Measurements from ENCODE around the gene TENM4. TPM values are rescaled to one million over a fixed set of nuclear protein-coding genes. Genes with fewer than 3 reads are reported as not detected.

Gene TENM4
- polyA plus RNA-seq, 1 donor from 2014 or later: 16.8 TPM

DNA sequence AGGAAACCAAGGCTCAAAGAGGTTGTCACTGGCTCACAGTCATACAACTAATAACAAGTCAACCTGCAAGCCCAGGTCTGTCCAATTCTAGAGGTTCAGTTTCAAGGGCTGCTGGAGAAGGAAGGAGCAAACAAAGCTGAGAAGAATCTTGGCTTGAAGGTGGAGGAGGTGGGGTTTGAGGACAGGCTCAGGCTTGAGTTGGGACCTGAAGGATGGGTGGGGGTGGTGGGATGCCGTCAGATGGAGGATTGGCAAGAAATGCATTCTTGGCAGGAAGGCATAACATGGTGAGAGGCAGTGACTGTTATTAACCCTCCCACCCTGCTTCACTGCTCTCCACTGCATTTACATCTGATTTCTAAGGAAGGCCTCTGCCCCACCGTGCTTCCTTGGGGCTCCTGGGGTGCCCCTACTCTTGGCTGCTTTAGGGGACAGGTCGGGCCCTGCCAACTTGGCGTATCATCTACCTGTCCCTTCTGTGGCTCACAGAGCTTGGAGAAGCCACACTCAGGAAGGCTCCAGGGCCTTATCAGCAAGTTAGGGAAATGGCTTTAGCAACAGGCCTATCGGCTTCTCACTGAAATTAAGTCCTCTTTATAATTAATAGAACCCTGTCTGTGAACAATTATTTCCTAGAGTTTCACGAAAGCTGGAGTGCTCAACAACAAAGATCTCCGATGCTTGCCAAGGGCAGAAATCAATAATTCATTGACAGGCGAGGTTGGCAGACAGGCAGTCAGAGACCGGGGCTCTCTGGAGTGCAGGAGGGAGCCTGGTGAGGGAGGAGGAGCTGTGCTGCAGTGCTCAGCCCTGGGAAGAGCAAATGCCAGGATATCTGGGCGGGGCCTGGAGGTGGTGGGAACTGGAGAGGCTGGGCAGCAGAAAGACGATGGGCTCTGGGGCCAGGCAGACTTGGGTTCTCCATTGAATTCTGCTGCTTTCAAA lies 781.2 kb downstream of the TENM4 start:
- no peaks in the 10 kb centered on the region for H3K9me3 ChIP-seq (ENCODE audit: low read length)
- H3K4me3 ChIP-seq (ENCODE audit: low read length): no peak overlapping the region
- peak overlapping the region; percentile 37 for H3K27ac ChIP-seq (ENCODE audit: low read length)
- H3K4me2 ChIP-seq (ENCODE audit: low read length): no peak overlapping the region
- no peak overlapping the region for H2AFZ ChIP-seq (ENCODE audit: low read depth, low read length)
- H3K9ac ChIP-seq (ENCODE audit: low read length): no peak overlapping the region
- H3F3A ChIP-seq (ENCODE audit: insufficient read depth, low read length, poor library complexity, severe bottlenecking): no peaks in the 10 kb centered on the region
- H3K79me2 ChIP-seq (replicated peaks; ENCODE audit: insufficient read depth, low read length): no peaks in the 10 kb centered on the region
- H4K20me1 ChIP-seq (ENCODE audit: insufficient read depth): no peaks in the 10 kb centered on the region
- no peaks in the 10 kb centered on the region for H3K27me3 ChIP-seq (ENCODE audit: insufficient read depth, low read depth, low read length)
- no peak for TF ChIP-seq SMC3 (conservative IDR thresholded peaks at IDR 0.05; ENCODE audit: poor library complexity)
- no peaks in the 10 kb centered on the region for H3K9me2 ChIP-seq (ENCODE audit: insufficient read depth, low read length)
- peaks cover 8% of the 10 kb centered on the region for H3K36me3 ChIP-seq (ENCODE audit: insufficient read depth, low read length)

- H3K9me2 ChIP-seq (ENCODE audit: insufficient read depth, low read length): no peaks in the 10 kb centered on the region
- H3K36me3 ChIP-seq (ENCODE audit: insufficient read depth, low read length): peaks cover 8% of the 10 kb centered on the region
- H3K9me3 ChIP-seq (ENCODE audit: low read length): no peaks in the 10 kb centered on the region
- H3K27me3 ChIP-seq (ENCODE audit: insufficient read depth, low read depth, low read length): no peaks in the 10 kb centered on the region
- H3K9ac ChIP-seq (ENCODE audit: low read length): no peak overlapping the region
- TF ChIP-seq RAD21 (conservative IDR thresholded peaks at IDR 0.05) (no peak), EZH2 (IDR thresholded peaks at IDR 0.05; ENCODE audit: borderline replicate concordance, insufficient read depth, low read length, poor library complexity, severe bottlenecking) (no peak), EP300 (conservative IDR thresholded peaks at IDR 0.05; ENCODE audit: poor library complexity, severe bottlenecking) (no peak), POLR2AphosphoS5 (IDR thresholded peaks at IDR 0.05) (no peak), SMC3 (conservative IDR thresholded peaks at IDR 0.05; ENCODE audit: poor library complexity) (no peak), REST (IDR thresholded peaks at IDR 0.05; ENCODE audit: borderline replicate concordance) (no peak), TAF1 (IDR thresholded peaks at IDR 0.05; ENCODE audit: low read depth) (no peak), MXI1 (conservative IDR thresholded peaks at IDR 0.05; ENCODE audit: poor library complexity, severe bottlenecking) (no peak)
- TF ChIP-seq, protein P1, sequence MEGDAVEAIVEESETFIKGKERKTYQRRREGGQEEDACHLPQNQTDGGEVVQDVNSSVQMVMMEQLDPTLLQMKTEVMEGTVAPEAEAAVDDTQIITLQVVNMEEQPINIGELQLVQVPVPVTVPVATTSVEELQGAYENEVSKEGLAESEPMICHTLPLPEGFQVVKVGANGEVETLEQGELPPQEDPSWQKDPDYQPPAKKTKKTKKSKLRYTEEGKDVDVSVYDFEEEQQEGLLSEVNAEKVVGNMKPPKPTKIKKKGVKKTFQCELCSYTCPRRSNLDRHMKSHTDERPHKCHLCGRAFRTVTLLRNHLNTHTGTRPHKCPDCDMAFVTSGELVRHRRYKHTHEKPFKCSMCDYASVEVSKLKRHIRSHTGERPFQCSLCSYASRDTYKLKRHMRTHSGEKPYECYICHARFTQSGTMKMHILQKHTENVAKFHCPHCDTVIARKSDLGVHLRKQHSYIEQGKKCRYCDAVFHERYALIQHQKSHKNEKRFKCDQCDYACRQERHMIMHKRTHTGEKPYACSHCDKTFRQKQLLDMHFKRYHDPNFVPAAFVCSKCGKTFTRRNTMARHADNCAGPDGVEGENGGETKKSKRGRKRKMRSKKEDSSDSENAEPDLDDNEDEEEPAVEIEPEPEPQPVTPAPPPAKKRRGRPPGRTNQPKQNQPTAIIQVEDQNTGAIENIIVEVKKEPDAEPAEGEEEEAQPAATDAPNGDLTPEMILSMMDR (IDR thresholded peaks at IDR 0.05; ENCODE audit: poor library complexity, severe bottlenecking): no peak
- H3K79me2 ChIP-seq (replicated peaks; ENCODE audit: insufficient read depth, low read length): no peaks in the 10 kb centered on the region
- H3K4me2 ChIP-seq (ENCODE audit: low read length): no peak overlapping the region
- no peaks in the 10 kb centered on the region for H4K20me1 ChIP-seq (ENCODE audit: insufficient read depth)
- no peak overlapping the region for H2AFZ ChIP-seq (ENCODE audit: low read depth, low read length)
- H3F3A ChIP-seq (ENCODE audit: insufficient read depth, low read length, poor library complexity, severe bottlenecking): no peaks in the 10 kb centered on the region
- H3K4me3 ChIP-seq (ENCODE audit: low read length): no peak overlapping the region
- H3K27ac ChIP-seq (ENCODE audit: low read length): no peak overlapping the region
Observed at GRCh38 chr11:78657968-78658839, 782.6 kb downstream of the TENM4 start.
